H1 (cell line): Measurements from ENCODE around the gene DBNDD2. TPM values are rescaled to one million over a fixed set of nuclear protein-coding genes. Genes with fewer than 3 reads are reported as not detected.

ENCODE experiments used
- CTCF ChIA-PET: fragments of 300-600 bp; sonication (Branson Sonifier 250); formaldehyde crosslinking; loops from one replicate; lab custom pipeline; 2021; ENCODE audit not compliant: partially characterized antibody; lab: Charles Lee
- POLR2A ChIA-PET: fragments of 300-600 bp; sonication (Branson Sonifier 250); formaldehyde crosslinking; loops from one replicate; lab custom pipeline; 2021; ENCODE audit warnings: inconsistent platforms; ENCODE audit not compliant: partially characterized antibody; lab: Charles Lee
- DNase-seq, 2 experiments: peaks; one replicate each; pipeline versions ENCODE4 v3.0.0 to v3.0.0-alpha.2; 2010 to 2022; ENCODE audit warnings: low spot score in 2 of 2, low read depth in 1 of 2, mixed read lengths in 1 of 2
- FAIRE-seq: peaks from 2 replicates; lab custom pipeline; 2011; peaks lifted over from hg19 to GRCh38; lab: Jason Lieb, UNC
- H2AFZ ChIP-seq: 2 replicates; pipeline ENCODE4 v1.8.1; 2012; ENCODE audit warnings: low read length, inconsistent platforms
- H2AK5ac ChIP-seq: 2 replicates; pipeline ENCODE4 v1.6.1; 2013; ENCODE audit warnings: low read depth, low read length
- H2BK120ac ChIP-seq: replicated peaks from 2 replicates; pipeline ENCODE3; 2013; ENCODE audit warnings: low read depth, low read length, inconsistent platforms
- H2BK12ac ChIP-seq: 2 replicates; pipeline ENCODE4 v1.6.1; 2013; ENCODE audit warnings: low read depth, low read length
- H2BK15ac ChIP-seq: 2 replicates; pipeline ENCODE4 v1.6.1; 2013; ENCODE audit warnings: low read length
- H2BK20ac ChIP-seq: 2 replicates; pipeline ENCODE4 v1.6.1; 2013; ENCODE audit warnings: low read length
- H2BK5ac ChIP-seq: 2 replicates; pipeline ENCODE4 v1.6.1; 2013; ENCODE audit warnings: low read depth, low read length
- H3K14ac ChIP-seq: 2 replicates; pipeline ENCODE4 v1.6.1; 2013; ENCODE audit warnings: inconsistent platforms; ENCODE audit not compliant: insufficient read length
- H3K18ac ChIP-seq: 2 replicates; pipeline ENCODE4 v1.6.1; 2013; ENCODE audit warnings: low read length; ENCODE audit errors: extremely low read depth
- H3K23ac ChIP-seq: 2 replicates; pipeline ENCODE4 v1.6.1; 2013; ENCODE audit warnings: inconsistent platforms; ENCODE audit not compliant: insufficient read length
- H3K23me2 ChIP-seq: 2 replicates; pipeline ENCODE4 v1.6.1; 2013; ENCODE audit warnings: low read depth, low read length
- H3K27ac ChIP-seq: 2 replicates; pipeline ENCODE4 v1.6.1; 2011; ENCODE audit warnings: low read depth, low read length, inconsistent platforms
- H3K27me3 ChIP-seq, 4 experiments: replicated peaks in 1 of 4; 1 replicate in 1 of 4; 2 replicates in 3 of 4; pipeline versions ENCODE4 v1.6.1 to v1.8.1; 2011 to 2013; ENCODE audit warnings: low read length in 3 of 4, mild to moderate bottlenecking in 3 of 4, inconsistent platforms in 2 of 4, mixed read lengths in 2 of 4, moderate library complexity in 1 of 4; ENCODE audit not compliant: control insufficient read depth in 3 of 4, insufficient read depth in 3 of 4; ENCODE audit errors: extremely low read depth in 1 of 4
- H3K36me3 ChIP-seq, 4 experiments: 2 replicates each; pipeline versions ENCODE4 v1.6.1 to v1.8.1; 2011 to 2013; ENCODE audit warnings: mild to moderate bottlenecking in 4 of 4, low read length in 3 of 4, moderate library complexity in 2 of 4, control low read depth in 1 of 4, inconsistent platforms in 1 of 4; ENCODE audit not compliant: insufficient read depth in 4 of 4, control insufficient read depth in 2 of 4
- H3K4ac ChIP-seq: replicated peaks from 2 replicates; pipeline ENCODE3; 2013; ENCODE audit warnings: low read length, low read depth, mixed read lengths, inconsistent platforms; ENCODE audit not compliant: insufficient read length
- H3K4me1 ChIP-seq, 4 experiments: replicated peaks in 1 of 4; 1 replicate in 1 of 4; 2 replicates in 3 of 4; pipeline versions ENCODE4 v1.6.1 to v1.8.1; 2011 to 2013; ENCODE audit warnings: low read length in 3 of 4, inconsistent platforms in 2 of 4, mixed read lengths in 1 of 4; ENCODE audit not compliant: insufficient read depth in 4 of 4, control insufficient read depth in 3 of 4
- H3K4me2 ChIP-seq, 2 experiments: 2 replicates each; pipeline versions ENCODE4 v1.6.1 to v1.8.1; 2011 to 2013; ENCODE audit warnings: low read depth in 2 of 2, low read length in 2 of 2, control low read depth in 1 of 2, inconsistent platforms in 1 of 2, mild to moderate bottlenecking in 1 of 2; ENCODE audit not compliant: insufficient read depth in 1 of 2
- H3K4me3 ChIP-seq, 4 experiments: fragments of 200-600, 300-600 bp in 1 of 4; sonication (generic), shearing (Covaris generic), sonication (Bioruptor Twin) in 1 of 4; 2 replicates each; pipeline versions ENCODE4 v1.5.1 to v1.8.1; 2011 to 2016; ENCODE audit warnings: low read length in 4 of 4, low read depth in 3 of 4, control low read depth in 2 of 4, inconsistent platforms in 2 of 4, mild to moderate bottlenecking in 2 of 4, mixed read lengths in 1 of 4, moderate library complexity in 1 of 4; ENCODE audit not compliant: insufficient read depth in 2 of 4; ENCODE audit errors: extremely low read depth in 1 of 4
- H3K56ac ChIP-seq: replicated peaks from 2 replicates; pipeline ENCODE3; 2013; ENCODE audit warnings: low read depth, mild to moderate bottlenecking, mixed read lengths, low read length, inconsistent platforms; ENCODE audit not compliant: insufficient read length
- H3K79me1 ChIP-seq: 2 replicates; pipeline ENCODE4 v1.6.1; 2013; ENCODE audit warnings: low read depth, low read length, control low read depth
- H3K79me2 ChIP-seq, 2 experiments: 2 replicates each; pipeline versions ENCODE4 v1.6.1 to v1.8.1; 2012 to 2013; ENCODE audit warnings: low read length in 2 of 2, mild to moderate bottlenecking in 2 of 2, inconsistent platforms in 1 of 2; ENCODE audit not compliant: insufficient read depth in 2 of 2, control insufficient read depth in 1 of 2
- H3K9ac ChIP-seq, 4 experiments: replicated peaks in 1 of 4; 1 replicate in 1 of 4; 2 replicates in 3 of 4; pipeline versions ENCODE4 v1.6.1 to v1.8.1; 2011 to 2013; ENCODE audit warnings: low read depth in 3 of 4, low read length in 3 of 4, control low read depth in 2 of 4, mild to moderate bottlenecking in 2 of 4, moderate library complexity in 2 of 4, inconsistent platforms in 1 of 4; ENCODE audit errors: extremely low read depth in 1 of 4
- H3K9me3 ChIP-seq, 2 experiments: 2 replicates each; pipeline versions ENCODE4 v1.6.1 to v1.8.1; 2012 to 2013; ENCODE audit warnings: mild to moderate bottlenecking in 2 of 2, moderate library complexity in 2 of 2, control low read depth in 1 of 2, inconsistent platforms in 1 of 2, low read depth in 1 of 2, low read length in 1 of 2, mixed read lengths in 1 of 2; ENCODE audit not compliant: insufficient read depth in 2 of 2
- H4K20me1 ChIP-seq, 2 experiments: replicated peaks in 1 of 2; 2 replicates each; pipeline versions ENCODE3 to v1.8.1; 2011 to 2013; ENCODE audit warnings: inconsistent platforms in 2 of 2, low read length in 2 of 2, mild to moderate bottlenecking in 1 of 2; ENCODE audit not compliant: insufficient read depth in 2 of 2, control insufficient read depth in 1 of 2
- H4K5ac ChIP-seq: 2 replicates; pipeline ENCODE4 v1.6.1; 2013; ENCODE audit warnings: low read length, low read depth, mixed read lengths, inconsistent platforms; ENCODE audit not compliant: insufficient read length
- H4K8ac ChIP-seq: 2 replicates; pipeline ENCODE4 v1.8.0; 2013; ENCODE audit warnings: mild to moderate bottlenecking, moderate library complexity, low read length, inconsistent platforms; ENCODE audit not compliant: insufficient read depth; ENCODE audit errors: extremely low read depth
- H4K91ac ChIP-seq: replicated peaks from 2 replicates; pipeline ENCODE3; 2013; ENCODE audit warnings: low read length, mixed read lengths, inconsistent platforms; ENCODE audit not compliant: insufficient read length
- JUND ChIP-seq: IDR thresholded peaks from 2 replicates; pipeline ENCODE4 v1.6.1; 2011; ENCODE audit warnings: mild to moderate bottlenecking, improper control_type of control experiment, low read length
- KDM4A ChIP-seq: IDR thresholded peaks from one replicate; pipeline ENCODE4 v1.7.1; 2012; ENCODE audit warnings: low read depth, mild to moderate bottlenecking, moderate library complexity, low read length, inconsistent platforms; ENCODE audit not compliant: severe bottlenecking
- SIN3A ChIP-seq, 2 experiments: IDR thresholded peaks in 1 of 2; conservative IDR thresholded peaks in 1 of 2; 2 replicates each; pipeline ENCODE4 v1.6.1; 2011 to 2012; ENCODE audit warnings: low read length in 2 of 2, improper control_type of control experiment in 1 of 2, low read depth in 1 of 2, mild to moderate bottlenecking in 1 of 2
- SRF ChIP-seq: IDR thresholded peaks from 2 replicates; pipeline ENCODE4 v1.6.1; 2011; ENCODE audit warnings: mild to moderate bottlenecking, low read depth, low read length, moderate library complexity
- SUZ12 ChIP-seq: fragments of 200-600 bp; sonication (generic); IDR thresholded peaks from 2 replicates; pipeline ENCODE4 v1.6.1; 2012; ENCODE audit warnings: mild to moderate bottlenecking, inconsistent platforms, low read length, moderate library complexity, mixed read lengths
- TAF7 ChIP-seq: optimal IDR thresholded peaks from 2 replicates; pipeline ENCODE3; 2011; ENCODE audit warnings: low read depth, mild to moderate bottlenecking, inconsistent platforms, low read length, moderate library complexity, borderline replicate concordance
- TEAD4 ChIP-seq: IDR thresholded peaks from 2 replicates; pipeline ENCODE4 v1.6.1; 2012; ENCODE audit warnings: low read depth, low read length, inconsistent platforms, mixed read lengths
- ZNF274 ChIP-seq: IDR thresholded peaks from 2 replicates; pipeline ENCODE4 v1.7.0; 2012; ENCODE audit warnings: low read length, borderline replicate concordance; ENCODE audit errors: extremely low read depth
- WGBS, 2 experiments: shearing (Covaris generic) in 1 of 2; methylation state at CpG; one replicate each; pipeline versions ENCODE4 v1.1.6 to v1.1.7; 2013 to 2015; ENCODE audit warnings: low lambda C conversion rate in 2 of 2, mixed read lengths in 2 of 2, inconsistent platforms in 1 of 2, low coverage in 1 of 2, missing lambda C conversion rate in 1 of 2; ENCODE audit not compliant: insufficient replicate concordance in 2 of 2, insufficient coverage in 1 of 2, insufficient read length in 1 of 2; ENCODE audit errors: extremely low coverage in 1 of 2, missing lambda C conversion rate in 1 of 2; 5-methylcytosine and 5-hydroxymethylcytosine counted together
- polyA plus RNA-seq, 7 experiments: library from polyadenylated mRNA; depleted of rRNA in 3 of 7; stranded (reverse) in 5 of 7; unstranded in 2 of 7; fragments of >200 nt in 5 of 7; fragments of 200-250 nt in 2 of 7; gene quantifications; 1 replicate in 5 of 7; 2 replicates in 1 of 7; 4 replicates in 1 of 7; pipeline versions ENCODE4 v1.2.1 to v1.2.3, GENCODE V29; 2011 to 2013; ENCODE audit warnings: missing spikeins in 2 of 7, mixed read lengths in 2 of 7
- total RNA-seq: library from RNA; stranded (reverse); fragmentation: NEBNext Ultra II Directional; extraction: Animal tissue kit (Norgen Biotek cat#: 25700); gene quantifications from 2 replicates; pipeline ENCODE4 v1.2.1, GENCODE V29; 2021

Gene DBNDD2
- total and polyA plus RNA-seq, 2 of the 8 experiments (the other 6 are each of a cell fraction or from before 2014, with no cell fraction given), result 55.8 to 96.3 TPM

GRCh38 chr20:45378191-45378590, 29.9 kb upstream of the DBNDD2 start, which contains the start of gene TP53TG5:
Gene TP53TG5 (minus strand): TSS chr20:45378325. CDS start chr20:45378236, 89 bp downstream.
- Histone ChIP-seq H3K36me3 (no peaks in the 10 kb centered on the region), H3K4me2 (no peak within 1 kb of the TSS), H4K8ac (no peak within 1 kb of the TSS; the same call in 1 of the 2 replicates), H2BK15ac (no peak within 1 kb of the TSS), H3K4me1 (peaks cover 0 to 14% (median 5%) of the 10 kb centered on the region in 4 experiments; a peak in 5 of 7 replicates), H3K4me3 (no peak within 1 kb of the TSS), H2BK20ac (no peak within 1 kb of the TSS), H3K27ac (no peak within 1 kb of the TSS), H3K23me2 (peaks cover 4% of the 10 kb centered on the region), H2BK5ac (no peak within 1 kb of the TSS), H3K18ac (no peak within 1 kb of the TSS), H3K56ac (no peak within 1 kb of the TSS), H3K9me3 (no peaks in the 10 kb centered on the region), H3K9ac (no peak within 1 kb of the TSS), H3K4ac (no peak within 1 kb of the TSS), H2AFZ (no peak within 1 kb of the TSS), H2BK120ac (no peak within 1 kb of the TSS), H4K20me1 (no peaks in the 10 kb centered on the region), H2AK5ac (no peak within 1 kb of the TSS), H3K23ac (no peak within 1 kb of the TSS), H4K5ac (no peak within 1 kb of the TSS), H2BK12ac (no peak within 1 kb of the TSS), H4K91ac (no peak within 1 kb of the TSS), H3K79me2 (no peaks in the 10 kb centered on the region), H3K79me1 (no peaks in the 10 kb centered on the region), H3K27me3 (peaks cover 0 to 3% (median 2%) of the 10 kb centered on the region in 4 experiments; a peak in 3 of 7 replicates), H3K14ac (no peak within 1 kb of the TSS)
- no peak for TF ChIP-seq TAF7
- no peak for TF ChIP-seq TEAD4
- no peak for TF ChIP-seq SRF
- no peak for TF ChIP-seq SUZ12
- TF ChIP-seq SIN3A (conservative IDR thresholded peaks at IDR 0.05 in 1 of 2, IDR thresholded peaks at IDR 0.05 in 1 of 2; ENCODE audit: low read depth in 1 of 2, low read length in 2 of 2), result no peak
- TF ChIP-seq JUND, result no peak
- TF ChIP-seq ZNF274, result no peak
- TF ChIP-seq KDM4A, result no peak
- POLR2A ChIA-PET, result interaction anchor here (0.6 to 2.8 kb wide), 4 partner anchors 10 to 38 kb away, joined by 4 to 6 read pairs (median 4); partner anchors contain the start of gene PIGT
- CTCF ChIA-PET, result interaction anchor here (0.6 to 10.7 kb wide), 8 partner anchors 16 to 414 kb away, joined by 3 to 156 read pairs (median 5); partner anchors contain the start of genes DBNDD2, DNTTIP1, SYS1 and WFDC3
- 83% methylated on average over 1 of the region's 1 CpG; no CpG with 5 or more reads in 1 of the 2 experiments for WGBS, 2 experiments
- FAIRE-seq (no peak), DNase-seq (peak in 1 of 2 experiments; percentile 24)
